Left lung (tissue), 10 donors: ENCODE data around the gene EPN2. TPM values are rescaled to one million over a fixed set of nuclear protein-coding genes. Genes with fewer than 3 reads are reported as not detected.
A peak's percentile ranks its signal among the peaks of the same experiment; 100 is the strongest.

Source experiments
- ATAC-seq: fragments of 200-7000 bp; cut with Tn5 transposase; one replicate; pipeline ENCODE4 v1.9.1; 2020; ENCODE audit warnings: moderate library complexity
- DNase-seq, 4 donors: peaks; one replicate each; pipeline ENCODE4 v3.0.0-alpha.2; 2013 to 2020
- H3K27ac ChIP-seq, 2 donors: fragments of 200-600 bp; sonication (generic) in 1 of 2; one replicate each; pipeline versions ENCODE4 v1.5.0 to v1.8.0; 2020 to 2021
- H3K27me3 ChIP-seq, 2 donors: fragments of 200-600 bp; sonication (generic) in 1 of 2; one replicate each; pipeline versions ENCODE4 v1.5.0 to v1.8.0; 2020 to 2021
- H3K36me3 ChIP-seq, 2 donors: fragments of 200-600 bp; sonication (generic) in 1 of 2; one replicate each; pipeline versions ENCODE4 v1.5.0 to v1.8.0; 2020 to 2021
- H3K4me1 ChIP-seq, 2 donors: fragments of 200-600 bp; one replicate each; pipeline ENCODE4 v1.8.0; 2021
- H3K4me3 ChIP-seq, 2 donors: fragments of 200-600 bp; sonication (generic) in 1 of 2; one replicate each; pipeline versions ENCODE4 v1.5.0 to v1.8.0; 2020 to 2021; ENCODE audit warnings: mild to moderate bottlenecking in 1 of 2
- H3K9me3 ChIP-seq, 2 donors: fragments of 200-600 bp; sonication (generic) in 1 of 2; one replicate each; pipeline versions ENCODE4 v1.5.0 to v1.8.0; 2020 to 2021
- CTCF ChIP-seq, 2 donors: fragments of 200-600 bp; sonication (generic) in 1 of 2; IDR thresholded peaks; one replicate each; pipeline versions ENCODE4 v1.5.0 to v1.8.0; 2021; ENCODE audit warnings: antibody characterized with exemption in 2 of 2
- intact Hi-C, 2 donors: fragments of 100-400 bp; cut with DNase I; formaldehyde crosslinking; loops; one replicate each; pipeline versions ENCODE4 v1.11.2 to v1.14.2; 2022
- polyA plus RNA-seq, 6 donors: library from polyadenylated mRNA; unstranded; fragments of 120-200 nt; gene quantifications; one replicate each; pipeline ENCODE4 v1.2.1, GENCODE V29; 2013; ENCODE audit not compliant: insufficient read length in 6 of 6
- total RNA-seq, 2 donors: library from RNA; stranded (reverse); fragmentation: NEBNext Ultra II Directional; extraction: Animal tissue kit (Norgen Biotek cat#: 25700); gene quantifications; one replicate each; pipeline ENCODE4 v1.2.1, GENCODE V29; 2021
- donor health status: DM: no; HTN: yes; CAD: no.
- donor health status: DM: no; HTN: no; CAD: no.

EPN2 gene
- total and polyA plus RNA-seq, 8 donors, result 43.3 to 51.5 (median 48.3) TPM

GRCh38 chr17:19238167-19238505 is 970 bp downstream of the EPN2 start:
- intact Hi-C loops, result no loop called here
- TF ChIP-seq CTCF (IDR thresholded peaks at IDR 0.05), result no peak
- peak; percentile 26 for ATAC-seq
- H3K27me3 ChIP-seq, result peaks cover 0 to 22% of the 10 kb centered on the region in 2 donors
- H3K9me3 ChIP-seq, result no peaks in the 10 kb centered on the region
- no peaks in the 10 kb centered on the region for H3K36me3 ChIP-seq
- H3K4me3 ChIP-seq, result peak overlapping the region; percentile 88 to 91
- peak overlapping the region; percentile 84 to 85 for H3K27ac ChIP-seq
- H3K4me1 ChIP-seq, result peaks cover 10 to 40% of the 10 kb centered on the region in 2 donors
- peak in 2 of 4 donors; percentile 37 to 79 for DNase-seq

- ATAC-seq, result peak; percentile 9
- intact Hi-C loops, result no loop called here
- H3K36me3 ChIP-seq, result no peaks in the 10 kb centered on the region
- H3K27ac ChIP-seq, result peak overlapping the region in 1 of 2 donors; percentile 33
- peaks cover 10 to 40% of the 10 kb centered on the region in 2 donors for H3K4me1 ChIP-seq
- H3K9me3 ChIP-seq, result no peaks in the 10 kb centered on the region
- H3K27me3 ChIP-seq, result peaks cover 0 to 22% of the 10 kb centered on the region in 2 donors
- no peak overlapping the region for H3K4me3 ChIP-seq
- peak in 2 of 4 donors; percentile 44 to 58 for DNase-seq
- TF ChIP-seq CTCF (IDR thresholded peaks at IDR 0.05), result no peak
Measured at GRCh38 chr17:19239544-19239943, 2.4 kb downstream of the EPN2 start.

- H3K4me3 ChIP-seq, result no peak overlapping the region
- peaks cover 0 to 20% of the 10 kb centered on the region in 2 donors for H3K27me3 ChIP-seq
- intact Hi-C loops, result no loop called here
- ATAC-seq (peak; percentile 69), DNase-seq (no peak)
- no peaks in the 10 kb centered on the region for H3K9me3 ChIP-seq
- TF ChIP-seq CTCF (IDR thresholded peaks at IDR 0.05), result no peak
- no peaks in the 10 kb centered on the region for H3K36me3 ChIP-seq
- H3K4me1 ChIP-seq, result peaks cover 10 to 40% of the 10 kb centered on the region in 2 donors
- peak overlapping the region; percentile 21 to 33 for H3K27ac ChIP-seq
Measured at GRCh38 chr17:19242323-19242722, 5.2 kb downstream of the EPN2 start.

- Histone ChIP-seq H3K36me3 (no peaks in the 10 kb centered on the region), H3K9me3 (no peaks in the 10 kb centered on the region), H3K4me1 (peaks cover 10 to 40% of the 10 kb centered on the region in 2 donors), H3K27me3 (peaks cover 0 to 14% of the 10 kb centered on the region in 2 donors), H3K4me3 (no peak overlapping the region), H3K27ac (peak overlapping the region in 1 of 2 donors; percentile 21)
- intact Hi-C loops, result no loop called here
- no peak for TF ChIP-seq CTCF (IDR thresholded peaks at IDR 0.05)
- DNase-seq (no peak), ATAC-seq (peak; percentile 4)
Measured at GRCh38 chr17:19242926-19243325, 5.8 kb downstream of the EPN2 start.

- TF ChIP-seq CTCF (IDR thresholded peaks at IDR 0.05), result no peak
- Histone ChIP-seq H3K36me3 (no peaks in the 10 kb centered on the region), H3K4me1 (peaks cover 7 to 40% of the 10 kb centered on the region in 2 donors), H3K9me3 (no peaks in the 10 kb centered on the region), H3K4me3 (no peak overlapping the region), H3K27ac (no peak overlapping the region), H3K27me3 (peaks cover 0 to 5% of the 10 kb centered on the region in 2 donors)
- intact Hi-C loops, result no loop called here
- DNase-seq (no peak), ATAC-seq (no peak)
Measured at GRCh38 chr17:19243838-19244237, 6.7 kb downstream of the EPN2 start.
